Loucy (cell line): ENCODE data around the gene MAP4K1.

Source experiments
- EZH2phosphoT487 ChIP-seq: fragments of 200-600 bp; IDR thresholded peaks from 2 replicates; pipeline ENCODE4 v1.6.1; 2018; ENCODE audit warnings: antibody characterized with exemption, mild to moderate bottlenecking, moderate library complexity, borderline replicate concordance
- TF ChIP-seq, protein P1 (sequence below): fragments of 200-600 bp; sonication (generic); conservative IDR thresholded peaks from 2 replicates; pipeline ENCODE4 v1.5.1; 2014; ENCODE audit warnings: mild to moderate bottlenecking, antibody characterized with exemption, low read length

DNA sequence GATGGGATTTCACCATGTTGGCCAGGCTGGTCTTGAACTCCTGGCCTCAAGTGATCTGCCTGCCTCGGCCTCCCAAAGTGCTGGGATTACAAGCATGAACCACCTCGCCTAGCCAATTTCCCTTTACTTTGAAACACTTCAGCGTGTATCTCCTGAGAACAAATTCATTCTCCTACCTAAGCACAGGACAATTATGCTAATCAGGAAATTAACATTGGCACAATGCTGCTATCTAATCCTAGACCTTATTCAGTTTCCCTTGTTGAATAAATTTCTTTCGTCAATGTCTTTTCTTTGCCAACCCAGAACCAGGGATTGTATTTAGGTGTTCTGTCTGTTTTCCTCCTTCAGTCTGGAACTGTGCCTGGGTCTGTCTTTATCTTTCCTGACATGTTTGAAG lies 67.8 kb downstream of the MAP4K1 start:
- TF ChIP-seq, protein P1, sequence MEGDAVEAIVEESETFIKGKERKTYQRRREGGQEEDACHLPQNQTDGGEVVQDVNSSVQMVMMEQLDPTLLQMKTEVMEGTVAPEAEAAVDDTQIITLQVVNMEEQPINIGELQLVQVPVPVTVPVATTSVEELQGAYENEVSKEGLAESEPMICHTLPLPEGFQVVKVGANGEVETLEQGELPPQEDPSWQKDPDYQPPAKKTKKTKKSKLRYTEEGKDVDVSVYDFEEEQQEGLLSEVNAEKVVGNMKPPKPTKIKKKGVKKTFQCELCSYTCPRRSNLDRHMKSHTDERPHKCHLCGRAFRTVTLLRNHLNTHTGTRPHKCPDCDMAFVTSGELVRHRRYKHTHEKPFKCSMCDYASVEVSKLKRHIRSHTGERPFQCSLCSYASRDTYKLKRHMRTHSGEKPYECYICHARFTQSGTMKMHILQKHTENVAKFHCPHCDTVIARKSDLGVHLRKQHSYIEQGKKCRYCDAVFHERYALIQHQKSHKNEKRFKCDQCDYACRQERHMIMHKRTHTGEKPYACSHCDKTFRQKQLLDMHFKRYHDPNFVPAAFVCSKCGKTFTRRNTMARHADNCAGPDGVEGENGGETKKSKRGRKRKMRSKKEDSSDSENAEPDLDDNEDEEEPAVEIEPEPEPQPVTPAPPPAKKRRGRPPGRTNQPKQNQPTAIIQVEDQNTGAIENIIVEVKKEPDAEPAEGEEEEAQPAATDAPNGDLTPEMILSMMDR, result no peak
- TF ChIP-seq EZH2phosphoT487, result no peak
